ENCODE results near the gene SEMA4B. TPM values are rescaled to one million over a fixed set of nuclear protein-coding genes. Genes with fewer than 3 reads are reported as not detected.

Gene SEMA4B
- total and polyA plus RNA-seq, 2 experiments from 2014 or later, result 16.7 to 48.2 TPM

DNA sequence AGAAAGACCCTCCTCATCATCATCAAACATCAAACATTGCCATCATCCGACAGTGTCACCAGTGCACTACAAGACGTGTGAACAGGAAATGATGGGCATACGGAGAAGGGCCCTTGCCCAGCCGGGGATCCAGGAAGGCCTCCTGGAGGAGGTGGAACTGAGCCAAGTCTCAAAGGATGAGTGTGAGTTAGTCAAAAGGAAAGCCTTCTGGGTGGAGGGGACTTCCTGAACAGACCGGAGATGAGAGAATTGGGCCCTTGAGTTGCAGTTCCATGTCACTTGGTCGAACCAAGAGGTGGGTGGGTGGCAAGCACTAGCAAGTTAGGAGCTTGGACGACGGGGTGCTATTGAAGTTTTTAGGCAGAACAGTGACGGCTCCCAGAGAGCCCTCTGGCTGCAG is 8.5 kb downstream of the SEMA4B start:
- Histone ChIP-seq H3F3A (replicated peaks; ENCODE audit: low read depth) (no peaks in the 10 kb centered on the region), H3K79me2 (replicated peaks; ENCODE audit: insufficient read depth) (peaks cover 23% of the 10 kb centered on the region), H3K36me3 (ENCODE audit: insufficient read depth) (no peaks in the 10 kb centered on the region), H3K27ac (ENCODE audit: low read depth) (no peak overlapping the region), H3K9me2 (ENCODE audit: insufficient read depth) (no peaks in the 10 kb centered on the region), H3K4me2 (no peak overlapping the region), H3K4me1 (ENCODE audit: insufficient read depth) (no peaks in the 10 kb centered on the region), H4K20me1 (replicated peaks; ENCODE audit: insufficient read depth) (peaks cover 9% of the 10 kb centered on the region), H3K4me3 (no peak overlapping the region), H2AFZ (no peak overlapping the region), H3K27me3 (ENCODE audit: insufficient read depth) (no peaks in the 10 kb centered on the region)
- Mint-ChIP-seq H3K9me3 (no peaks in the 10 kb centered on the region), H3K4me3 (no peak overlapping the region), H3K27me3 (ENCODE audit: insufficient read depth, low read depth, poor library complexity) (peaks cover 13% of the 10 kb centered on the region), H3K27ac (no peak overlapping the region), H3K4me1 (peaks cover 11% of the 10 kb centered on the region), H3K36me3 (ENCODE audit: low read depth) (peaks cover 11% of the 10 kb centered on the region; the same call in 2 of the 3 replicates)
- ATAC-seq (no peak), DNase-seq (ENCODE audit: low spot score) (no peak)
- TF ChIP-seq ZNF114 (CRISPR knock-in tag; IDR thresholded peaks at IDR 0.05), result no peak
- TF ChIP-seq, protein P1, sequence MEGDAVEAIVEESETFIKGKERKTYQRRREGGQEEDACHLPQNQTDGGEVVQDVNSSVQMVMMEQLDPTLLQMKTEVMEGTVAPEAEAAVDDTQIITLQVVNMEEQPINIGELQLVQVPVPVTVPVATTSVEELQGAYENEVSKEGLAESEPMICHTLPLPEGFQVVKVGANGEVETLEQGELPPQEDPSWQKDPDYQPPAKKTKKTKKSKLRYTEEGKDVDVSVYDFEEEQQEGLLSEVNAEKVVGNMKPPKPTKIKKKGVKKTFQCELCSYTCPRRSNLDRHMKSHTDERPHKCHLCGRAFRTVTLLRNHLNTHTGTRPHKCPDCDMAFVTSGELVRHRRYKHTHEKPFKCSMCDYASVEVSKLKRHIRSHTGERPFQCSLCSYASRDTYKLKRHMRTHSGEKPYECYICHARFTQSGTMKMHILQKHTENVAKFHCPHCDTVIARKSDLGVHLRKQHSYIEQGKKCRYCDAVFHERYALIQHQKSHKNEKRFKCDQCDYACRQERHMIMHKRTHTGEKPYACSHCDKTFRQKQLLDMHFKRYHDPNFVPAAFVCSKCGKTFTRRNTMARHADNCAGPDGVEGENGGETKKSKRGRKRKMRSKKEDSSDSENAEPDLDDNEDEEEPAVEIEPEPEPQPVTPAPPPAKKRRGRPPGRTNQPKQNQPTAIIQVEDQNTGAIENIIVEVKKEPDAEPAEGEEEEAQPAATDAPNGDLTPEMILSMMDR (conservative IDR thresholded peaks at IDR 0.05; ENCODE audit: low read depth in 2 of 2), result no peak

DNA sequence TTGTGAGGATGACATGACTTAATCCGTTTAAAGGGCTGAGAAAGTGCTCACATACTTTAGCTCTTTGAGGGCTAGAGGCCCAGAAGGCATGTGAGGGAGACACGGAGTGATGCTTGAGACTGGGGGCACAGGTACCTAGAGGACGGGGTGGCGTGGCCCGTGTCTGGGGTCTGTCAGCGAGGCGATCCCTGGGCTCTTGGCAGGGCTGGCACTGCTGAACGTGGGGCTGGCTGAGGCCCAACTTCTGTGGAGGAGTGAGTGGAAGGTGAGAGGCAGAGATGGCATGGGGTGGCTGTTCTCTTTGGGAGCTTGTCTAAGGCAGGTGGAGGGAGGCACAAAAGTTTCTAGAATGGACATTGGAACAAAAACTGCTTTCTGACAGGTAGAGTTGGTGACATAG is 9.5 kb downstream of the SEMA4B start:
- Mint-ChIP-seq H3K27ac (peak overlapping the region; percentile 8; the same call in 1 of the 2 replicates), H3K36me3 (ENCODE audit: low read depth) (peaks cover 11% of the 10 kb centered on the region; the same call in 2 of the 3 replicates), H3K27me3 (ENCODE audit: insufficient read depth, low read depth, poor library complexity) (peaks cover 13% of the 10 kb centered on the region), H3K9me3 (no peaks in the 10 kb centered on the region), H3K4me1 (peaks cover 13% of the 10 kb centered on the region), H3K4me3 (no peak overlapping the region)
- H3K27me3 ChIP-seq (ENCODE audit: insufficient read depth), result no peaks in the 10 kb centered on the region
- H3K4me3 ChIP-seq, result no peak overlapping the region
- no peaks in the 10 kb centered on the region for H3K9me2 ChIP-seq (ENCODE audit: insufficient read depth)
- no peak overlapping the region for H3K27ac ChIP-seq (ENCODE audit: low read depth)
- no peaks in the 10 kb centered on the region for H3K36me3 ChIP-seq (ENCODE audit: insufficient read depth)
- H3K4me2 ChIP-seq, result no peak overlapping the region
- H3K79me2 ChIP-seq (replicated peaks; ENCODE audit: insufficient read depth), result peaks cover 28% of the 10 kb centered on the region
- ATAC-seq (no peak), DNase-seq (ENCODE audit: low spot score) (no peak)
- H3K4me1 ChIP-seq (ENCODE audit: insufficient read depth), result no peaks in the 10 kb centered on the region
- no peak overlapping the region for H2AFZ ChIP-seq
- no peaks in the 10 kb centered on the region for H3F3A ChIP-seq (replicated peaks; ENCODE audit: low read depth)
- H4K20me1 ChIP-seq (replicated peaks; ENCODE audit: insufficient read depth), result peaks cover 9% of the 10 kb centered on the region
- TF ChIP-seq ZNF331 (CRISPR knock-in tag; IDR thresholded peaks at IDR 0.05; ENCODE audit: low read depth), result no peak
- TF ChIP-seq, protein P2, sequence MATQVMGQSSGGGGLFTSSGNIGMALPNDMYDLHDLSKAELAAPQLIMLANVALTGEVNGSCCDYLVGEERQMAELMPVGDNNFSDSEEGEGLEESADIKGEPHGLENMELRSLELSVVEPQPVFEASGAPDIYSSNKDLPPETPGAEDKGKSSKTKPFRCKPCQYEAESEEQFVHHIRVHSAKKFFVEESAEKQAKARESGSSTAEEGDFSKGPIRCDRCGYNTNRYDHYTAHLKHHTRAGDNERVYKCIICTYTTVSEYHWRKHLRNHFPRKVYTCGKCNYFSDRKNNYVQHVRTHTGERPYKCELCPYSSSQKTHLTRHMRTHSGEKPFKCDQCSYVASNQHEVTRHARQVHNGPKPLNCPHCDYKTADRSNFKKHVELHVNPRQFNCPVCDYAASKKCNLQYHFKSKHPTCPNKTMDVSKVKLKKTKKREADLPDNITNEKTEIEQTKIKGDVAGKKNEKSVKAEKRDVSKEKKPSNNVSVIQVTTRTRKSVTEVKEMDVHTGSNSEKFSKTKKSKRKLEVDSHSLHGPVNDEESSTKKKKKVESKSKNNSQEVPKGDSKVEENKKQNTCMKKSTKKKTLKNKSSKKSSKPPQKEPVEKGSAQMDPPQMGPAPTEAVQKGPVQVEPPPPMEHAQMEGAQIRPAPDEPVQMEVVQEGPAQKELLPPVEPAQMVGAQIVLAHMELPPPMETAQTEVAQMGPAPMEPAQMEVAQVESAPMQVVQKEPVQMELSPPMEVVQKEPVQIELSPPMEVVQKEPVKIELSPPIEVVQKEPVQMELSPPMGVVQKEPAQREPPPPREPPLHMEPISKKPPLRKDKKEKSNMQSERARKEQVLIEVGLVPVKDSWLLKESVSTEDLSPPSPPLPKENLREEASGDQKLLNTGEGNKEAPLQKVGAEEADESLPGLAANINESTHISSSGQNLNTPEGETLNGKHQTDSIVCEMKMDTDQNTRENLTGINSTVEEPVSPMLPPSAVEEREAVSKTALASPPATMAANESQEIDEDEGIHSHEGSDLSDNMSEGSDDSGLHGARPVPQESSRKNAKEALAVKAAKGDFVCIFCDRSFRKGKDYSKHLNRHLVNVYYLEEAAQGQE (IDR thresholded peaks at IDR 0.05; ENCODE audit: unreplicated experiment), result no peak
- no peak for TF ChIP-seq JUNB (IDR thresholded peaks at IDR 0.05; ENCODE audit: unreplicated experiment)
- no peak for TF ChIP-seq NANOG (IDR thresholded peaks at IDR 0.05; ENCODE audit: borderline replicate concordance)
- TF ChIP-seq, protein P1 (conservative IDR thresholded peaks at IDR 0.05; ENCODE audit: low read depth in 2 of 2), result no peak
- no peak for TF ChIP-seq CREB1 (CRISPR knock-in tag; IDR thresholded peaks at IDR 0.05; ENCODE audit: low read depth)
- TF ChIP-seq POLR2AphosphoS5 (IDR thresholded peaks at IDR 0.05; ENCODE audit: low read depth), result no peak
- TF ChIP-seq, protein P3, sequence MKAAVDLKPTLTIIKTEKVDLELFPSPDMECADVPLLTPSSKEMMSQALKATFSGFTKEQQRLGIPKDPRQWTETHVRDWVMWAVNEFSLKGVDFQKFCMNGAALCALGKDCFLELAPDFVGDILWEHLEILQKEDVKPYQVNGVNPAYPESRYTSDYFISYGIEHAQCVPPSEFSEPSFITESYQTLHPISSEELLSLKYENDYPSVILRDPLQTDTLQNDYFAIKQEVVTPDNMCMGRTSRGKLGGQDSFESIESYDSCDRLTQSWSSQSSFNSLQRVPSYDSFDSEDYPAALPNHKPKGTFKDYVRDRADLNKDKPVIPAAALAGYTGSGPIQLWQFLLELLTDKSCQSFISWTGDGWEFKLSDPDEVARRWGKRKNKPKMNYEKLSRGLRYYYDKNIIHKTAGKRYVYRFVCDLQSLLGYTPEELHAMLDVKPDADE (IDR thresholded peaks at IDR 0.05), result no peak

All from GM23338 (cell line).